Measurements from ENCODE around the gene PRDM16.

DNA sequence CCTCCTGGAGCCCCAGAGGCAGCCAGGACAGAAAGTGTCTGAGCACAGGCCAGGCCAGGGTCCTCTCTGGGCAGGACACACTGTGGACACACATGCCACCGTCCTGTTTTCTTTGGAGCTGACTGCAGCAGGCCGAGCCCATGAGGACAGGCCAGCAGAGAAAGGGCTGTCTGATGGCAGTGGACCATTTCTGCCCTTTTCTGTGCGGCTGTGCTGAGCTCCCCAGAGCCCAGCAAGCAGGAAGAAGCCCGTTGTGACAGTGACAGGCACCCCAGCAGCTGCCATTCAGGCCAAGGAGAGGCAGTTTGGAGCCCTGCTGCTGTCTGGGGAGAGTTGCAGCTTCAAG lies 269.7 kb downstream of the PRDM16 start:
- TF ChIP-seq, protein P1, sequence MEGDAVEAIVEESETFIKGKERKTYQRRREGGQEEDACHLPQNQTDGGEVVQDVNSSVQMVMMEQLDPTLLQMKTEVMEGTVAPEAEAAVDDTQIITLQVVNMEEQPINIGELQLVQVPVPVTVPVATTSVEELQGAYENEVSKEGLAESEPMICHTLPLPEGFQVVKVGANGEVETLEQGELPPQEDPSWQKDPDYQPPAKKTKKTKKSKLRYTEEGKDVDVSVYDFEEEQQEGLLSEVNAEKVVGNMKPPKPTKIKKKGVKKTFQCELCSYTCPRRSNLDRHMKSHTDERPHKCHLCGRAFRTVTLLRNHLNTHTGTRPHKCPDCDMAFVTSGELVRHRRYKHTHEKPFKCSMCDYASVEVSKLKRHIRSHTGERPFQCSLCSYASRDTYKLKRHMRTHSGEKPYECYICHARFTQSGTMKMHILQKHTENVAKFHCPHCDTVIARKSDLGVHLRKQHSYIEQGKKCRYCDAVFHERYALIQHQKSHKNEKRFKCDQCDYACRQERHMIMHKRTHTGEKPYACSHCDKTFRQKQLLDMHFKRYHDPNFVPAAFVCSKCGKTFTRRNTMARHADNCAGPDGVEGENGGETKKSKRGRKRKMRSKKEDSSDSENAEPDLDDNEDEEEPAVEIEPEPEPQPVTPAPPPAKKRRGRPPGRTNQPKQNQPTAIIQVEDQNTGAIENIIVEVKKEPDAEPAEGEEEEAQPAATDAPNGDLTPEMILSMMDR (conservative IDR thresholded peaks at IDR 0.05; ENCODE audit: low read depth in 2 of 2) = no peak
- TF ChIP-seq POLR2AphosphoS5 (IDR thresholded peaks at IDR 0.05; ENCODE audit: low read depth) (no peak), EZH2 (IDR thresholded peaks at IDR 0.05; ENCODE audit: low read depth, unreplicated experiment) (no peak), JUNB (IDR thresholded peaks at IDR 0.05; ENCODE audit: unreplicated experiment) (no peak), CREB1 (CRISPR knock-in tag; IDR thresholded peaks at IDR 0.05; ENCODE audit: low read depth) (no peak), EZH2phosphoT487 (IDR thresholded peaks at IDR 0.05; ENCODE audit: unreplicated experiment) (no peak), STAT1 (IDR thresholded peaks at IDR 0.05; ENCODE audit: unreplicated experiment) (no peak), NANOG (IDR thresholded peaks at IDR 0.05; ENCODE audit: borderline replicate concordance) (no peak), ZNF331 (CRISPR knock-in tag; IDR thresholded peaks at IDR 0.05; ENCODE audit: low read depth) (no peak)
- TF ChIP-seq, protein P2, sequence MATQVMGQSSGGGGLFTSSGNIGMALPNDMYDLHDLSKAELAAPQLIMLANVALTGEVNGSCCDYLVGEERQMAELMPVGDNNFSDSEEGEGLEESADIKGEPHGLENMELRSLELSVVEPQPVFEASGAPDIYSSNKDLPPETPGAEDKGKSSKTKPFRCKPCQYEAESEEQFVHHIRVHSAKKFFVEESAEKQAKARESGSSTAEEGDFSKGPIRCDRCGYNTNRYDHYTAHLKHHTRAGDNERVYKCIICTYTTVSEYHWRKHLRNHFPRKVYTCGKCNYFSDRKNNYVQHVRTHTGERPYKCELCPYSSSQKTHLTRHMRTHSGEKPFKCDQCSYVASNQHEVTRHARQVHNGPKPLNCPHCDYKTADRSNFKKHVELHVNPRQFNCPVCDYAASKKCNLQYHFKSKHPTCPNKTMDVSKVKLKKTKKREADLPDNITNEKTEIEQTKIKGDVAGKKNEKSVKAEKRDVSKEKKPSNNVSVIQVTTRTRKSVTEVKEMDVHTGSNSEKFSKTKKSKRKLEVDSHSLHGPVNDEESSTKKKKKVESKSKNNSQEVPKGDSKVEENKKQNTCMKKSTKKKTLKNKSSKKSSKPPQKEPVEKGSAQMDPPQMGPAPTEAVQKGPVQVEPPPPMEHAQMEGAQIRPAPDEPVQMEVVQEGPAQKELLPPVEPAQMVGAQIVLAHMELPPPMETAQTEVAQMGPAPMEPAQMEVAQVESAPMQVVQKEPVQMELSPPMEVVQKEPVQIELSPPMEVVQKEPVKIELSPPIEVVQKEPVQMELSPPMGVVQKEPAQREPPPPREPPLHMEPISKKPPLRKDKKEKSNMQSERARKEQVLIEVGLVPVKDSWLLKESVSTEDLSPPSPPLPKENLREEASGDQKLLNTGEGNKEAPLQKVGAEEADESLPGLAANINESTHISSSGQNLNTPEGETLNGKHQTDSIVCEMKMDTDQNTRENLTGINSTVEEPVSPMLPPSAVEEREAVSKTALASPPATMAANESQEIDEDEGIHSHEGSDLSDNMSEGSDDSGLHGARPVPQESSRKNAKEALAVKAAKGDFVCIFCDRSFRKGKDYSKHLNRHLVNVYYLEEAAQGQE (IDR thresholded peaks at IDR 0.05; ENCODE audit: unreplicated experiment) = no peak
- TF ChIP-seq, protein P3, sequence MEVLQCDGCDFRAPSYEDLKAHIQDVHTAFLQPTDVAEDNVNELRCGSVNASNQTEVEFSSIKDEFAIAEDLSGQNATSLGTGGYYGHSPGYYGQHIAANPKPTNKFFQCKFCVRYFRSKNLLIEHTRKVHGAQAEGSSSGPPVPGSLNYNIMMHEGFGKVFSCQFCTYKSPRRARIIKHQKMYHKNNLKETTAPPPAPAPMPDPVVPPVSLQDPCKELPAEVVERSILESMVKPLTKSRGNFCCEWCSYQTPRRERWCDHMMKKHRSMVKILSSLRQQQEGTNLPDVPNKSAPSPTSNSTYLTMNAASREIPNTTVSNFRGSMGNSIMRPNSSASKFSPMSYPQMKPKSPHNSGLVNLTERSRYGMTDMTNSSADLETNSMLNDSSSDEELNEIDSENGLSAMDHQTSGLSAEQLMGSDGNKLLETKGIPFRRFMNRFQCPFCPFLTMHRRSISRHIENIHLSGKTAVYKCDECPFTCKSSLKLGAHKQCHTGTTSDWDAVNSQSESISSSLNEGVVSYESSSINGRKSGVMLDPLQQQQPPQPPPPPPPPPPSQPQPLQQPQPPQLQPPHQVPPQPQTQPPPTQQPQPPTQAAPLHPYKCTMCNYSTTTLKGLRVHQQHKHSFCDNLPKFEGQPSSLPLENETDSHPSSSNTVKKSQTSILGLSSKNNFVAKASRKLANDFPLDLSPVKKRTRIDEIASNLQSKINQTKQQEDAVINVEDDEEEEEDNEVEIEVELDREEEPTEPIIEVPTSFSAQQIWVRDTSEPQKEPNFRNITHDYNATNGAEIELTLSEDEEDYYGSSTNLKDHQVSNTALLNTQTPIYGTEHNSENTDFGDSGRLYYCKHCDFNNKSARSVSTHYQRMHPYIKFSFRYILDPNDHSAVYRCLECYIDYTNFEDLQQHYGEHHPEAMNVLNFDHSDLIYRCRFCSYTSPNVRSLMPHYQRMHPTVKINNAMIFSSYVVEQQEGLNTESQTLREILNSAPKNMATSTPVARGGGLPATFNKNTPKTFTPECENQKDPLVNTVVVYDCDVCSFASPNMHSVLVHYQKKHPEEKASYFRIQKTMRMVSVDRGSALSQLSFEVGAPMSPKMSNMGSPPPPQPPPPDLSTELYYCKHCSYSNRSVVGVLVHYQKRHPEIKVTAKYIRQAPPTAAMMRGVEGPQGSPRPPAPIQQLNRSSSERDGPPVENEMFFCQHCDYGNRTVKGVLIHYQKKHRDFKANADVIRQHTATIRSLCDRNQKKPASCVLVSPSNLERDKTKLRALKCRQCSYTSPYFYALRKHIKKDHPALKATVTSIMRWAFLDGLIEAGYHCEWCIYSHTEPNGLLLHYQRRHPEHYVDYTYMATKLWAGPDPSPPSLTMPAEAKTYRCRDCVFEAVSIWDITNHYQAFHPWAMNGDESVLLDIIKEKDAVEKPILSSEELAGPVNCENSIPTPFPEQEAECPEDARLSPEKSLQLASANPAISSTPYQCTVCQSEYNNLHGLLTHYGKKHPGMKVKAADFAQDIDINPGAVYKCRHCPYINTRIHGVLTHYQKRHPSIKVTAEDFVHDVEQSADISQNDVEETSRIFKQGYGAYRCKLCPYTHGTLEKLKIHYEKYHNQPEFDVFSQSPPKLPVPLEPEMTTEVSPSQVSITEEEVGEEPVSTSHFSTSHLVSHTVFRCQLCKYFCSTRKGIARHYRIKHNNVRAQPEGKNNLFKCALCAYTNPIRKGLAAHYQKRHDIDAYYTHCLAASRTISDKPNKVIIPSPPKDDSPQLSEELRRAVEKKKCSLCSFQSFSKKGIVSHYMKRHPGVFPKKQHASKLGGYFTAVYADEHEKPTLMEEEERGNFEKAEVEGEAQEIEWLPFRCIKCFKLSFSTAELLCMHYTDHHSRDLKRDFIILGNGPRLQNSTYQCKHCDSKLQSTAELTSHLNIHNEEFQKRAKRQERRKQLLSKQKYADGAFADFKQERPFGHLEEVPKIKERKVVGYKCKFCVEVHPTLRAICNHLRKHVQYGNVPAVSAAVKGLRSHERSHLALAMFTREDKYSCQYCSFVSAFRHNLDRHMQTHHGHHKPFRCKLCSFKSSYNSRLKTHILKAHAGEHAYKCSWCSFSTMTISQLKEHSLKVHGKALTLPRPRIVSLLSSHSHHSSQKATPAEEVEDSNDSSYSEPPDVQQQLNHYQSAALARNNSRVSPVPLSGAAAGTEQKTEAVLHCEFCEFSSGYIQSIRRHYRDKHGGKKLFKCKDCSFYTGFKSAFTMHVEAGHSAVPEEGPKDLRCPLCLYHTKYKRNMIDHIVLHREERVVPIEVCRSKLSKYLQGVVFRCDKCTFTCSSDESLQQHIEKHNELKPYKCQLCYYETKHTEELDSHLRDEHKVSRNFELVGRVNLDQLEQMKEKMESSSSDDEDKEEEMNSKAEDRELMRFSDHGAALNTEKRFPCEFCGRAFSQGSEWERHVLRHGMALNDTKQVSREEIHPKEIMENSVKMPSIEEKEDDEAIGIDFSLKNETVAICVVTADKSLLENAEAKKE (CRISPR knock-in tag; IDR thresholded peaks at IDR 0.05) = no peak
- TF ChIP-seq, protein P4, sequence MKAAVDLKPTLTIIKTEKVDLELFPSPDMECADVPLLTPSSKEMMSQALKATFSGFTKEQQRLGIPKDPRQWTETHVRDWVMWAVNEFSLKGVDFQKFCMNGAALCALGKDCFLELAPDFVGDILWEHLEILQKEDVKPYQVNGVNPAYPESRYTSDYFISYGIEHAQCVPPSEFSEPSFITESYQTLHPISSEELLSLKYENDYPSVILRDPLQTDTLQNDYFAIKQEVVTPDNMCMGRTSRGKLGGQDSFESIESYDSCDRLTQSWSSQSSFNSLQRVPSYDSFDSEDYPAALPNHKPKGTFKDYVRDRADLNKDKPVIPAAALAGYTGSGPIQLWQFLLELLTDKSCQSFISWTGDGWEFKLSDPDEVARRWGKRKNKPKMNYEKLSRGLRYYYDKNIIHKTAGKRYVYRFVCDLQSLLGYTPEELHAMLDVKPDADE (IDR thresholded peaks at IDR 0.05) = no peak

Measured in GM23338 (cell line).